LNCaP clone FGC (cell line): ENCODE results near the gene KLHDC7A.

ENCODE experiments used
- DNase-seq: peaks from one replicate; pipeline ENCODE4 v3.0.0-alpha.2; 2011; ENCODE audit warnings: low read depth
- H3K4me3 ChIP-seq: 2 replicates; pipeline ENCODE4 v1.5.1; 2011; ENCODE audit warnings: mild to moderate bottlenecking, low read depth, low read length, control low read depth
- TF ChIP-seq, protein P1 (sequence below): IDR thresholded peaks from 2 replicates; pipeline ENCODE4 v1.5.1; 2012; ENCODE audit warnings: mild to moderate bottlenecking; ENCODE audit not compliant: control insufficient read depth, insufficient read depth; ENCODE audit errors: extremely low read depth

Gene KLHDC7A

GRCh38 chr1:18495635-18496034, 14.9 kb downstream of the KLHDC7A start:
- no peak for DNase-seq
- H3K4me3 ChIP-seq: no peak overlapping the region
- TF ChIP-seq, protein P1, sequence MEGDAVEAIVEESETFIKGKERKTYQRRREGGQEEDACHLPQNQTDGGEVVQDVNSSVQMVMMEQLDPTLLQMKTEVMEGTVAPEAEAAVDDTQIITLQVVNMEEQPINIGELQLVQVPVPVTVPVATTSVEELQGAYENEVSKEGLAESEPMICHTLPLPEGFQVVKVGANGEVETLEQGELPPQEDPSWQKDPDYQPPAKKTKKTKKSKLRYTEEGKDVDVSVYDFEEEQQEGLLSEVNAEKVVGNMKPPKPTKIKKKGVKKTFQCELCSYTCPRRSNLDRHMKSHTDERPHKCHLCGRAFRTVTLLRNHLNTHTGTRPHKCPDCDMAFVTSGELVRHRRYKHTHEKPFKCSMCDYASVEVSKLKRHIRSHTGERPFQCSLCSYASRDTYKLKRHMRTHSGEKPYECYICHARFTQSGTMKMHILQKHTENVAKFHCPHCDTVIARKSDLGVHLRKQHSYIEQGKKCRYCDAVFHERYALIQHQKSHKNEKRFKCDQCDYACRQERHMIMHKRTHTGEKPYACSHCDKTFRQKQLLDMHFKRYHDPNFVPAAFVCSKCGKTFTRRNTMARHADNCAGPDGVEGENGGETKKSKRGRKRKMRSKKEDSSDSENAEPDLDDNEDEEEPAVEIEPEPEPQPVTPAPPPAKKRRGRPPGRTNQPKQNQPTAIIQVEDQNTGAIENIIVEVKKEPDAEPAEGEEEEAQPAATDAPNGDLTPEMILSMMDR: no peak

DNA sequence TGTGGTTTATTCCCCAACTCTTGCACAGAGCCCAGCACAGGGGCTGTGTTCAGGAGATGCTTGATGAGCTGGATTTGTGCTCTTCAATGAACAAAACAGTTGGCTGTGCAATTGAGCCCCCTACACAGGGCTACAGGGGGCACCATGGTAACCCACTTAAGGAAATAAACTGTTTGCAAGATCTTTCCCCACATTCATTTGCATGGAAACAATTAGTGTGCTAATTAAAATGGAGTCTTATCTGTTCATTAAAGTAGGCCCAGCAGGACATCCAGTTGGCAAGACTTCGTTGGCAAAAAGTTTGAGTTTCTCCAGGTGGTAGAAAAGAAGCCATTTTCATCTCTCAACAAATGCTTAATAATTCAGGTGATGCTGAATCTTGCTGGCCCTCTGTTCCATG, 15.3 kb downstream of the KLHDC7A start:
- TF ChIP-seq, protein P1: no peak
- H3K4me3 ChIP-seq: no peak overlapping the region
- no peak for DNase-seq

GRCh38 chr1:18496497-18497235, 15.9 kb downstream of the KLHDC7A start:
- TF ChIP-seq, protein P1: no peak
- no peak overlapping the region for H3K4me3 ChIP-seq
- DNase-seq: no peak

- TF ChIP-seq, protein P1: no peak
- DNase-seq: no peak
- no peak overlapping the region for H3K4me3 ChIP-seq
Observed at GRCh38 chr1:18501833-18502232, 21.1 kb downstream of the KLHDC7A start.

GRCh38 chr1:18504609-18505008, 23.9 kb downstream of the KLHDC7A start:
- H3K4me3 ChIP-seq: no peak overlapping the region
- DNase-seq: no peak
- TF ChIP-seq, protein P1: no peak

- TF ChIP-seq, protein P1: no peak
- no peak for DNase-seq
- no peak overlapping the region for H3K4me3 ChIP-seq
Observed at GRCh38 chr1:18505666-18506065, 24.9 kb downstream of the KLHDC7A start.

DNA sequence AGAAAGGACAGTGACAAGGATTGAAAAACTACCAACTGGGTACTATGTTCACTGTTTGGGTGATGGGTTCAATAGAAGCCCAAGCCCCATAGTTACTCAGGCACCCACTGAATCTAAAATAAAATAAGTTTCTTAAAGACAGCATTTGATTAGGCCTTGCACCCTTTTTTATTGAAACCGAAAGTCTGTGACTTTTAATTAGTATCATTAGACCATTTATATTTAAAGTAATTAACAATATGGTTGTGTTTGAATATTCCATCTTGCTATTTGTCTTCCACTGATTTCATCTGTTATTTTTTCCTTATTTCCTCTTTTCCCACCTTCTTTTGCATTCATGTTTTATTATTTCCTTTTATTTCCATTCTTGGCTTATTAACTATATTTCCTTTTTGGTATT, 27.4 kb downstream of the KLHDC7A start:
- DNase-seq: no peak
- TF ChIP-seq, protein P1: no peak
- no peak overlapping the region for H3K4me3 ChIP-seq
